DMS53 (cell line): Measurements from ENCODE around the gene MYEF2.
A peak's percentile ranks its signal among the peaks of the same experiment; 100 is the strongest.

Experiments
- DNase-seq: peaks from one replicate; lab custom pipeline; 2025; lab: John Stamatoyannopoulos, UW

Gene MYEF2

DNA sequence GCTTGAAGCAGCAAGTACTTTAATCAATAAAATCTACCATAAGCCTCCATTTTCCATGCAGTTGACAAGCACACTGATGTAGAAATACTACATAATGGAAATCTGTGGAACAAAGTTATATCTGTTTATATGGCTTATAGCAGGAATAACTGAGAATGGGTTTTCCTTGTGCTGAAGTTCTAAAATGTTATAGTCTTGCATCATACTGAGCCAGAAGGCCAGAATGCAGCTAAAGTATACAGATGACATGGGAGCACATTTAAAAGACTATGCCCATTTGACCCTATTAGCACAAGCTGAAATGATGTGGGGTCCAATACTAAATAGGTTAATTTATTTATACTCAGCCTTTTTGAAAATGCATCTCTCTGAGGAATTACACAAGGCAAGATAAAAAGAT, 32.2 kb downstream of the MYEF2 start:
- DNase-seq: no peak

DNA sequence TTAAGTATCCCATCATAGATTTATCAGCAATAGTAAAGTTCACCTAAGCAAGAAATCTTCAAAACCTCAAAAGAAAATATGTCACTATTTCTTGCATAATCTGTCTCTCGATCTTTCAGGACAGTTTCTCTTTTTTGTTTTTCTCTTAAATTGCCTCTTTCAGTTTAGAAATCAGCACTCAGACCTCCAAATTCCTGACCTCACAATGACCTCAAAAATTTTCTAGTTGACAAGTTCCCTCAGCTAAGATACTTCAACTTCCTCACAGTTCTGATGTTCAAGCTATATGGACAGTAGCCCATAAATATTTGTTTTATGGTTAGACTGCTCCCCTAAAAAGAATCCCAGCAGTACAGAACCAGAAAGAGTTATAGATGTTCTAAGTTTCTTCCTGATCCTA, 33.2 kb downstream of the MYEF2 start:
- no peak for DNase-seq

DNA sequence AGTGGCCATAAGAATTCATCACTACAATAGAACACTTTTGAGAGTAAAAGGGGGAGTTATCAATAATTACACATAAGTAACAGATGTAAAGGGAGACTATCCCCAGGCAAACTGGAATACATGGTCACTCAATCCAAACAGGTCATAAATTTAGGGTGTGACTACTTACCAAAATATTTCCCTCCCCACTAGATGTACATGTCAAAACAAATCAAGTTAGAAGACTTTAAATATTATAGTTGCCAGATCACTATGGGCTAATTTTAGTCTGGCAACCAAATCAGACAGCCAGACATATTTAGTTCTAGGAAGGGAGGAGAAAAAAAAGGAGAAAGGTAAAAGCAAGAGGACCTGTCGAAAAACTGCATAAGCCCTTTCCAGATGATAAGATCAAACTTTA, 34.2 kb downstream of the MYEF2 start:
- DNase-seq: no peak

DNA sequence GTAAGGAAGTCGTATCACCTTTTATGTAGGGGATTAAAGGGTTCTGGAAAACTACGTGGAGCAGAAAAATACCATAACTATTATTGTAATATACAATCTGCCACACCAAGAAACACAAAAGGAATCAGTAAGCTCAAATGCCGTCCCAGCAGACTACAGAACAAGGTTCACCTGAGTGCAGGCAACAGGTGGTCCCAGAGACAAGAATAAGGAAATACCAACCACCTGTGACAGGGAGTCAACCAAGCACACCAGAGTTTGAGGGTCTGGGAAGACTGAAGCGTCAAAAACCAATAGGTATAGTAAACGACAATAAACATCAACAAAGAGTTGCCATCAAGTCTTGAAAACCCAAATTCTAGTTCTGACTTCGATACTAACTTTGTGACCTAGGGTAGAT, 45.2 kb downstream of the MYEF2 start:
- DNase-seq: no peak

DNA sequence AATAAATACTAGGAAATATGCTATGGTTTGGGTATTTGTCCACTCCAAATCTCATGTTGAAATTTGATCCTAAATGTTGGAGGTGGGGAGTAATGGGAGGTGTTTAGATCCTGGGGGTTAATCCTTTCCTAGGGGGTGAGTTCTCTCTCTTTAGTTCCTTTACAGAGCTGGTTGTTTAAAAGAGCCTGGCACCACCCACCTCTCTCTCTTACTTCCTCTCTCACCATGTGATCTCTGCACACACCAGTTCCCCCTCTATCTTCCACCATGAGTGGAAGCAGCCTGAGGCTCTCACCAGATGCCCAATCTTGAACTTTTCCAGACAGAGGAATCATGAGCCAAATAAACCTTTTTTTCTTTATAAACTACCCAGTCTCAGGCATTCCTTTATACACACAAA, 46.8 kb downstream of the MYEF2 start:
- DNase-seq: no peak

DNA sequence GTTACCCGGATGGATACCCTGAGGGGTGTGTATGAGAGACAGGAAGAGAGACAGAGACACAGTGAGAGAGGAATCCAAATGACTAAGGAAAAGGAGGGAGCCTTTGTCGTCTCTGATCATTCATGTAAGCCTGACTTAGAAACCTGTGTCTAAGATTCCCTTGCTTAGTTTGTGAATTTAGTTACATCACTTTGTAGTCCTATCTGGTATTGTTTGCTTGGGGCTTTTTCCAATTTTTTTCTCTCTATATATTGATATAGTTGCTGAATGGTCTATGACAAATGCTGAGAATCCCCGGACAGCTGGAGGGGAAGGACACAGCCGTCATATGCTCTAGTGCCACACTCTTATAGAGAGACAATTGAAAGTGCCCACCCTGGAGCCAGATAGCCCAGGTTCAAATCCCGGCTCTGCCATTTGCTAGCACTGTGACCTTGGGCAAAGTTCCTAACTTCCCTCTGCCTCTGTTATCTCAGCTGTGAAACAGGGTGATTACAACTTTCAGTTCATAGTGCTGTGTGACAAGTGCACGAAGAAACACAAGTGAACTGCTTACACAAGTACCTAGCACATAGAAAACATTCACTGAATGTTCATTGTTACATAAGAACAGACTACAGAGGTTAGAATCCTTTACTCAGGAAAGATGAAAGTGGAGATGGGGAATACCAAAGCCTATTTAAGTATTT, 51.3 kb downstream of the MYEF2 start:
- no peak for DNase-seq

DNA sequence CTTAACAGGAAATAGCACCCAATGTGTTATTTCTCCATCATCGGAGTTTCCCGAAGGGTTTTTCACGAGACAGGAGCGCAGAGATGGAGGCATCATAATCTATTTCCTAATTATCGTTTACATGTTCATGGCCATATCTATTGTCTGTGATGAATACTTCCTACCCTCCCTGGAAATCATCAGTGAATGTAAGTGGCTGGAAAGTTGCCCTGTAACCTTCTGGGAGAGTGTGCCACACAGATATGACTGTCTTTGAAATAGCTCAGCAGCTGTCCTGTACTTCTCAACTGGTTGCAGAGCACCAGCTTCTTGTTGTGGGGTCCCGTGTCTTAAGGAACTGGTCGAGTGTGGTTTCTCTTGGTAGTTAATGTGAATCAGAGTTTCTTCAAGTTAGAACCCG, 56.2 kb downstream of the MYEF2 start:
- no peak for DNase-seq

DNA sequence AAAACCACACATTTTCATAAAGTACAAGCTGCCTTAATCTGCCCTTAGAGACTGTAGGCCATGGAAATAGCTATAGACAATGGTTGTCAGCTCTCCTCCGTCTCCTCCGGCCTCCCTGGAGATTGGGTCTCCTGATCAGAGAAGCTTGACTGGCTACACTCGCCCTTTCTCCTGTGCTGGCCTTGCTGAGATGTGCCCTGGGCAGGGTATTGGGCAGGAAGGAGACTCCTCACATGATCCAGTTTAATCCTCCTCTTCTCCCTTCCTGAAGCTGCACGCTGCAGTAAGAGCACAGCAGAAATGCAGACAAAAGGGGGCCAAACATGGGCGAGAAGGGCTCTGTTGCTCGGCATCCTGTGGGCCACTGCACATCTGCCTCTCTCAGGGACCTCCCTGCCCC, 57.4 kb downstream of the MYEF2 start, which contains the start of gene SLC24A5:
Gene SLC24A5 (plus strand): TSS at position 246 of the 400 bp plus-strand sequence. CDS start 55 bp downstream, at position 301.
- no peak for DNase-seq

DNA sequence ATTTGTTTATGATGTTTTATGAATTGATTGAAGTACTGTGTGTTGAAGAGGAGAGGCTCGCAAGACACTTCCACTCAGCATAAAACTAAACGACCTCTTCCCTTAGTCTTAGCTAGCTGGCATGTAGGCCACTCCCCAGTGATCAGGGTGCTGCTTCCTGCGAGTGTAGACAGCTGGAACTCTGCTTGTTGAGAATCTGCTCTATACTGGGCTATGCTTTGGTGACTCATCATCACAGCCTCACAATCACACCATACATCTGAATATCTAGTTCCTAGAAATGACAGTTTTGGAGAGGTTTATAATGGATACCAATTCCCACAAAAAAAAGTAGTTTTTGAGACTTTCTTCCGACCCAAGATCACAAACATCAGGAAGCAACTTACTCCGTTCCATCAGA, 58.8 kb downstream of the MYEF2 start:
- DNase-seq: peak; percentile 9

DNA sequence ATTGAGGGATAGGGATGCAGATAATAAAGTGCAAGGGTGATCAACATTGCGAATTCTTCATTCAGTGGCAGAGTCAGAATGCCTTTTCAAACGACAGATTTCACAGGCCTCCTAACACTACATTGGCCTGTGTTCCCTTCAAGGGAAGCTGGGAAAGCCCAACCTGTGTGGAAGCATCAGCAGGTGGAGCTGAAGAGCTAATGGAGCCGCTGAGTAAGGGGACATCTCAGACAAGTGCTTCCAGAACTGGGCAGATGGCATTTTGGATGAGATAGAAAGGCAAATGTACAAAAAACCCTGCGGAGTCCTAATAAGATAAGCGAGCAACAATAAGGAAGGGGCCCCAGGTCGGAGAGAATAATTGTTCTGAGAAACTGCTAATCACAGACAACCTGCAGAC, 65.9 kb downstream of the MYEF2 start:
- peak; percentile 69 for DNase-seq

DNA sequence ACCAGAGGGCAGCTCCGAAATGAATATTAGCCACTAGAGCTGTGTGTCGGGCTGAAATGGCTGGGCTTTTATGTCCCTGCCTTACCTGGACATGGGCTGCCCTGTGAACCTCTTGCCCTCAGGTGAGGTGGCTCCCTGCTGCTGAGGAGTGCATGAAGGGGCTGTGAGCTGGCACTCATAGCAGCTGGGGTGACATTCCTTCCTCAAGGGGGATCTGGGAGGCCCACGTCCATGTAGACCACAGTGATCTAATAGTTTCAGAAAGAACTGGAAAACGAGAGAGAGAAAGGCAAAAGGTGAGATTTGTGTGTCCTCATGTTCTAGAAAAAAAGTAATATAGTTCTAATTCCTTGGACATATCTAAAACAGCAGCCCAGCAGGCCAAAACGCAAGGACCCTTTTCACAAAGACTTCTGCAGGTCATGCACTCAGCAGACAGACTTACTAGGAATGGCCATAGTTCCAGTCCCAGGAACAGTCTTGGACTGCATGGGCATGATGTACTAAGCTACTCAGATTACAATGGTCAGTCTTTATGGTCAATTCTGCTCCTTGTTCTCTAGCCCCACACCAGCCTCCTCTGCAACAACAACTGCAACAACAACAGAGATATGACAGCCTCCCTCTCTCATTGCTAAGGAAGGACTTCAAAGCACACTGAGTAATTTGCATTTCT, 68.1 kb downstream of the MYEF2 start:
- no peak for DNase-seq

DNA sequence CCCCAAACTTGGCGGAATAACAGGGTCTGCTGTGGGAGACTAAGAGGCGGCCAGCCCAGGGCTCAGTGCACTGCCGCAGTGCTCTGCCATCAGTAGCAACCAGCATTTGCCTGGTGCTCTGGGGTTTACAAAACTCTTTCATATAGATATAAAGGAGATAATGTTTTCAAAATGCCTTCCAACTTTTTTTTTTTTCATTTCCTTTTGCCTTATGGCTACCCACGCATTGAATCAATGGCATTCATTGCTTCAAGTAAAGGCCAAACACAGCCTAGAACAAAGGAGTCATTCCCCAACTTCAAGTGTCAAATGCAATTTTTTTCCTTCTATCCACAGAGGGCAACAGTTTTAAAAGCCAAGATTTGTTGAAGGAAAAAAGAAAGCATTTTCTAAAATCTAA, 68.9 kb downstream of the MYEF2 start:
- no peak for DNase-seq

DNA sequence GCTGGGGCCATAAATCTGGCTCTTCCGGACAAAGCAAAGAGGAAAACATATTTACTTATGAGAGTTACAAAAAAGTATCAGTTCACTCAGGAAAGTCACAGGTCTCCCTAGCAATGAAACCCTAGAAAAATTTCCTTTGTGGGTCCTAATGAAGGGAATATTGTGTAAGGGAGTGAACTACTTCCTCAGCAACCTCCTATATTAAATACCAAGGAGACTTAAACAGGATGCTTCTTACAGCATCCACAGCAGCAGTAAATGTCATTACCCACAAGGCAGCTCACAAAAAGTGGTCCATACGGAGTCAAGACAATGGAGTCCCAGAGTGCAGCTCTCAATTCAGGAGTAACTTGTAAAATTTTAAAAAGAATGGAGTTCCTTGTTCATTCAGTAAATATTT, 72.2 kb downstream of the MYEF2 start:
- no peak for DNase-seq

DNA sequence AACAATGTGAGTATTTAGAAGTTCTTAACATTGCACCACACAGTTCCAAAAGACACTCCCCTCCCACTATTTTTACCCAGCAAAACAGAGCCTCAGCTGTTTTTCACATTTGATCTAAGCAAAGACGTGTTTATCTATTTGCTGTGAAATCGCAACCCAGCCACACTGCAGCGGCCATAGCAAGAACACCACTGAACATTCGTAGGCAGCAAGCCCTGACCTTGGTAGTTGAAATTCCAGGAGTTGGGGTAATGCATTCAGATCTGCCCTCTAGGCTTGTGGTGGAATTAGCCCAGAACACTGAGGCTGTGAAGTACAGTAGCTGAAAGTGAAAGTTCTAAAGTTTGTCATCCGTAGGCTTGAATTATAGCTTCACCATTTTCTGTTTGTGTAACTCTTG, 74.4 kb downstream of the MYEF2 start:
- no peak for DNase-seq

DNA sequence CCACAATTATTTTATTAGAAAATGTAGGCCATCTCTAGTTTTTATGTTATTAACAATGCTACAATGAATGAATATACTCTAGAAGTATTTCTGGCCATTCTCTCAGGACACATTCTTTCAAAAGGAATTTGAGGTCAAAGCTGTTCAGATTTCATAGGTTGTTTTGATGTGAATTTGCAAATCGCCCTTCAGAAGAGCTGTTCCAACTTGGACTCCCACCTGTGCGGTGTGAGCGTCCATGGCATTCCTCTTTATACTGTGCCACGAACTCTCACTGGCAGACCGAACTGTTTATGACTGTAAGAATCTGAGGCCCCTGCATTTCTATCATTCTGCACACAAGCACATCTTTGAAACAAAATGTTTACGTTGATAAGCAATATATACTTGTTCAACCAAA, 75.9 kb downstream of the MYEF2 start:
- DNase-seq: no peak

DNA sequence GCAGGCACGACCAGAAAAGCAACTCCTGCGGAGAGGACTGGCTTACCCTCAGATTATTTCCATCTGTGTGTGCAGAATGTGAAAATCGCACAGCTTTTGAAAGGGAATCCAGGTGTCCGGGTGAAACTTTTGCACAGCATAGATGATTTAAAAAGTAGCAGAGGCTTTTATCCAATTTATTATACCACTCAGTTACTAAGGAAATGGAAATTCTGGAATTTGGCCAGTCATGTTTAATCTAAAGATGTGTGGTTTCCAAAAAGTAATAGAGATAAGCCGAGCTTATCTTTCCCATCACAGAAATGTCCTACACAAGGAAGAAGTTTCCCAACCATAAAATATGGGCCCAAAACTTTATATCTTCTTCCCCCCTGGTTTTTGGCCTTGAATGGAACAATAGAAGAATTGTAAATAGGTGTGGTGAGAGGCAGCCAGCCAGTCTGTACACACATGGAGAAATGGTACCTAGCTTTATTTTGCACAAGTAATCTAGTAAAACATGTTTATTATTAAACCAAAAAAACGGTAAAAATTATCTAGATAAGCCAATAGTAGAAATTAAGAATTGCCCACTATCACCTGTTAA, 76.6 kb downstream of the MYEF2 start:
- DNase-seq: no peak

DNA sequence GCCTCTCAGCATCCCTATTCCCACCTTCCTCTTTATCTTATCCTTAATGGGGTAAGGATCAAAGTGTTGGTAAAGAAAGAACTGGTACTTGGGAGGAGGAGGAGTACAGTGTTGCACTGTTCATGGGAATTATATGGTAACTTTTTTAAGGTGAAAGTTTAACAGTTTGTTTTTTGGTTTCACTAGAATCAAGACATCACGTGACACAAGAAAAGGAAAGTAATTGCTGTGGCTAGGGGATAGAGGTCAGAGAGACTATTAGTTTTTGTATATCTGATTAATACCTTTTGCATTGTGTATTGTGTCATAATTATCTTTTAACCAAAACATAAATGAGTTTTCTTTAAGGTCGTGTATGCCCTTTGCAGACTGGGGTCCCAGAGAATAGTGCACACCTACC, 80.8 kb downstream of the MYEF2 start:
- DNase-seq: no peak

DNA sequence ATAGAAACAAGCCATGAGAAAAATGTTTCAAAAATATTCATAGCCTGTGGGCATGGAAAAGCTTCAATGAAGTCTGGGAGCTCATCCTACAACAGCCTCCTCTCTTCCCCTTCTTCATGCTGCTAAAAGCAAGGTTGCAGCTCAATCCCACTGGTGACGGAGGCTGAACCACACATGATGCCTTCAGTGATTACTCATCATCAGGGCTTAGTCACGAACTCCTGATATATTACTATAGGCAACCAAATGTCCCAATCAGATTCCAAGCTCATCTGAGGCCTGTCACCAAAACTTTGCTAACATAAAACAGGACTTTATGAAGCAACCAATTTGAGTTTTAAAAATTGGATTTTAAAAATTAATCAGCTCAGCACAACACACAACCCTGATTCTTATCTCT, 81.3 kb downstream of the MYEF2 start:
- no peak for DNase-seq

DNA sequence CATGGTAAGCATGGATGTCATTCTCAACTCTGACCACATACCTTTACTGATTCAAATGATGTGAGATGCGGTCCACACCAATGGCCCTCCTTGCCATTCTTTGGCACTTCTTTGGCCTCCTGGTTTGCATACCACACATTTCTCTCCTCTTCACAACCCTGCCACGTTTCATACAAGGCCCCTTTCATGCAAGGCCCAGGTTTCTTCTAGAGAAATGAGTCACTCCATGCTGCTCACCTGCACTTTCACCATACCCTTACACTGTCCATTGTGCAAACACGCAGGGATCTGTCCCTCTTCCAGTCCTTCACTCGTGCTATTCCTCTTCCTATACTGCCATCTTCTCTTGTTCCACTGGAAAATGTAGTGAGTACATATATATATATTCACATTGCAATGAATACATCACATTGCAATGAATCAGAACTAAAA, 81.7 kb downstream of the MYEF2 start:
- DNase-seq: no peak

DNA sequence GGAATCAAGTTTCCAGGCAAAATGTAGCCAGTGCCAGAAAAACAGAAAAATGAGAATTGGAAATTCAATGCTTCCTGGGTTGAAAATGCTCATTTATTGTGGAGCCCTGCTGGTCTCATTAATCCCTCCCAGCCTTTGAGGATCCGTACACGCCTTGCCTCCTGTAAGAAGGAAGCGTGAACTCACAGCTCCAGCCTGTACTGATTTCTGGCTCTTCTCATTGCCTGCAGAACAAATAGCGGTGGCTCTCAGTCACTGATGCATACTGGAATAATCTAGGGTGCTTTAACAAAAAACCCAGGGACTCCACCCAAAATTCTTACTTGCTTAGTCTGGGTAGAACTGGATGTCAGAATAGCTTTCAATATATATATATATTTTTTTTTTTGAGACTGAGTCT, 86.6 kb downstream of the MYEF2 start:
- no peak for DNase-seq

DNA sequence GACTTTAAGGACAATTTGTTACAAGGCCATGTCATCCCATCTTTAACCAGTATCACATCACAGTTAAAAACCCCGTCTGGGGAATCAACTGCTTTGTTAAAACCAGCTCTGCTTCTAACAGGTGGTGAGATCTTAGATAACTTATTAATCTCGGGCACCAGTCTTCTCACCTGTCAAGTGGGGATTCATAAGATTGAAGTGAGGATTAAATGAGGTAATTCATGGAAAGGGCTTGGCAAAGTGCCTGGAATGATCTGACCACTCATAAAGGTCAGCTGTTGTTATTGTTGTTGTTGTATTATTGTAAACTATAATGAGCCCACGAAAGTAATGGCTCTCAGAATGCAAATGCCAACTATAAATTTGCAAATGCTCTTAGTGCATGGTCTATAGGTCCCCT, 87.4 kb downstream of the MYEF2 start:
- peak; percentile 25 for DNase-seq

DNA sequence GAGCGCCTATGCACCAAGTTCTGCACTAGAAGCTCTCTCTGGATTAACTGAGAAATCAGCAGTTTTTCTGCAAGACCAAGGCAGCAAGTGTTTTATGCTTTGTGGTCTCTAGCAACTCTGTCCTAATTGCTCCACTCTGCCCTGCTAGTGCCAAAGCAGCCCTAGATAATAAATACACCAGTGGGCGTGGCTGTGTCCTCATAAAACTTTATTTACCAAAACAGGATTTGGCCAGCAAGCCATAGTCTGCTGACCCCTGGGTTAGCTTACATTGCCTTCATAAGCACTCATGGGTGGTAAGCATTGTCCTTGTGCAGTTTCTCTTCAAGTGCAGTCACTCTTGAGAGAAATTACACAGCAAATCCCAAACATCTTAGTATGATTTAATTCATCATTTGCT, 88.0 kb downstream of the MYEF2 start:
- DNase-seq: no peak

DNA sequence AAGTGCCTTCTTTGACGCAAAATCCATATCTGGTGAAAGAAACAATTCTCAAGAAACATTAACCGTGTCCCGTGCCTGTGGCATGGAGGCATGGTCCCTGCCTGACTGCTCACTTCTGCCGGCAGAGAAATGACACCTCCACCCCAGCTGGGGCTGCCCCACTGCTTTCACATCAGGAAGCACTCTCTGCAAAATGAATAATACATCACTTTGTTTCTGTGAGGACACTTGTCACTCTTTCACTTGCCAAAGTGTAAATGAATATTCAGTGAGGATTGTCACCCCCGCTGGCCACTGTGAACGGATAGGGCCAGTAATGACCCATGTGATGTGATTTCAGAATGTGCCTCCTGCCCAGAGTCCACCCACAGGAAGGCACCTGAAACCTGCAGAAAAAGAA, 88.4 kb downstream of the MYEF2 start:
- no peak for DNase-seq

DNA sequence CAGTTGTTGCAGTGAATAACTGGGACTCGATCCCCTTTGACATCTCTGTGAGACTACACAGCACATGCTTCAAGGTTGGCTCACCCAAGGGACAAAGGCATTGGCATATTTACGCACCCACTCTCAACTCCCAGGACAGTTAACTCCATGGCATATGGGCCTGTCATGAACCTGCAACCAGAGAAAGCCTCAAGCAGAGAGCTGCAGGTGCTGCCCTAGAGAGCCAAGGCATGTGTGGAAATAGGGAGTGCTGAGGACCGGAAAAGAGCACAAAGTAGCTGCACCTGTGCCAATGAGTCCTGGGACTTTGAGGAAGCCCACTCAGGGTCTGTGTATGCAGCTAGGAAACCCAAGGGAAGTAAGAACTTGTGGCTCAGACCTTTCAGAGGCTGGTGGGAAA, 90.3 kb downstream of the MYEF2 start:
- peak; percentile 4 for DNase-seq
